ENCODE results near the gene ANKRD12.
"Not testable (repeated sequence)": the region's sequence is repeated elsewhere in the genome, so short reads cannot be mapped to it uniquely, and the experiment has no call there.

Gene ANKRD12

DNA sequence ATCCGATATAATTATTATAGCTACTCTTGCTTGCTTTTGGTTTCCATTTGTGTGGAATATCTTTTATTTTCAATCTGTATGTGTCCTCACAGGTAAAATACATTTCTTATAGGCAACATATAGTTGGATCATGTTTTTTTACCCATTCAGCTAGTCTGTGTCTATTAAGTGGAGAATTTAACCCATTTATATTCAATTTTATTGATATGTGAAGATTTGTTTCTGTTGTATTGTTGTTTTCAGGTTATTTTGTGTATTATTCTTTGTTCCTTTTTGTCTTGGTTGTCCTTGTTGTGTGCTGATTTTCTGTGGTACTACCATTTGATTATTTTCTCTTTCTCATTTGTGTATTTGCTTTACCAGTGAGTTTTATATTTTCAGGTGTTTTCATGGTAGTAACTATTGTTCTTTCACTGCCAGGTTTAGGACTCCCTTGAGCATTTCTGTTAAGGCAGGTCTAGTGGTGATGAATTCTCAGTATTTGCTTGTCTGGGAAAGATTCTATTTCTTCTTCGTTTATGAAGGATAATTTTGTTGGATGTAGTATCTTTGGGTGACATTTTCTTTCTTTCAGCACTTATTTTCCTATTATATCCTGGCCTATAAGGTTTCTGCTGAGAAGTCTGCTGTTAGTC, 95.4 kb downstream of the ANKRD12 start:
- DNase-seq (ENCODE audit: low spot score): no peak
- no peak for FAIRE-seq

DNA sequence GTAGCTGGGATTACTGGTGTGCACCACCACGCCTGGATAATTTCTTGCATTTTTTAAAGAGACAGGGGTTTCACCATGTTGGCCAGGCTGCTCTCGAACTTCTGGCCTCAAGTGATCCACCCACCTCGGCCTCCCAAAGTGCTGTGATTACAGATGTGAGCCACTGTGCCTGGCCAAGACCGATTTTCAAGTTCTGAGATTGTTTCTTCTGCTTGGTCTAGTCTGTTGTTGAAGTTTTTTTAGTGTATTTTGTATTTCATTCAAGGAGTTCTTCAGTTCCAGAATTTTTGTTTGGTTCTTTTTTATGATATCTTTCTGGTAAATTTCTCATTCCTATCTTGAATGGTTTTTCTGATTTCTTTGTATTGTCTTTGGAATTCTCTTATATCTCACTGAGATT, 96.4 kb downstream of the ANKRD12 start:
- FAIRE-seq (no peak), DNase-seq (ENCODE audit: low spot score) (no peak)

DNA sequence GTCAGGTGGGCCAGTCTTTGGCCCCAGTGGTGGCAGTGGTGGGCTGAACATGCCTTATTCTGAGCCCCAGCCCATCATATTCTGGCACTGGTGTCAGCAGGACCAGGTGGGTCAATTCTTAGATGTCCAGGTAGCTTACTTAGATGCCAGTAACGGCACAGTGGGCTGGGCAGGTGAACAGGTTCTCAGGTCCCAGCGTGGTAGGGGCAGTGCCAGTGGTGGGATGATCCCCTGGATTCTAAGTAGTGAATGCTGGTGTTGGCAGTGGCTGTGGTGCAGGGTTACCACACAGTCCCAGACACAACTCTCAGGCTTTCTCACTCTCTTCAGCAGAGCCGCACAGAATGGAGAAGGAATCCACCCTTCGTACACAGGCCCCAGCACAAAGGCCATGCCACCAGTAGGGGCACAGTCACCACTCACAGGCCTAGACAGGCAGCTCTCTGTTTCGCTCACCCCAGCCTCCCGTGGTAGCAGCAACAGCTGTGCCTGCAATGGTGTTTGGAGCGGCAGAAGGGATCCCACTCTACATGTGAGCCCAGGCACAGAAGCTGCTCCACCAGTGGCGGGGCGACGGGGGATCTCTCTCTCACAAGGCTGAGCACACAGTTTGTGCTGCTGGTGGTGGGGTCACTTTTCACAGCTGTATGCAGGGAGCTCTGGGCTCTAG, 97.3 kb downstream of the ANKRD12 start:
- DNase-seq (ENCODE audit: low spot score): no peak
- peak; percentile 71 for FAIRE-seq

DNA sequence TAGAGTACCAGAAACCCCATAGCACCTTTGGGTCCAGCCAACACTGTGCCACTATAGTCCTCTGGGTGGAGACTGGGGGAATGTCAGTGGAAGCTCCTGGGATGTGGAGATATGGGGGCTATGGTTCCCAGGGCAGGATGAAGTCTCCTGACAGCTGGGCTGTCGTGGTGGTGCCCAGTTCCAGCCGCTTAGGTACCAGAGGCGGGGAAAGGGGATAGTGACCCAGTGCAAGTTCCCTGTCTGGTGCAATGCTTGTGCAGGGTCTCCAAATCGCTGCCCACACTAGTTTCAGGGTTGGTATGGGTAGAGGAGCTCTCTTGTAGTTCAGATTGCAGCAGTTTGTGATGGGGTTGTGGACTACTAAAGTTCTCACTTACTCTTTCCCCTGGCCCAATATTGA, 97.9 kb downstream of the ANKRD12 start:
- DNase-seq (ENCODE audit: low spot score) (no peak), FAIRE-seq (no peak)

DNA sequence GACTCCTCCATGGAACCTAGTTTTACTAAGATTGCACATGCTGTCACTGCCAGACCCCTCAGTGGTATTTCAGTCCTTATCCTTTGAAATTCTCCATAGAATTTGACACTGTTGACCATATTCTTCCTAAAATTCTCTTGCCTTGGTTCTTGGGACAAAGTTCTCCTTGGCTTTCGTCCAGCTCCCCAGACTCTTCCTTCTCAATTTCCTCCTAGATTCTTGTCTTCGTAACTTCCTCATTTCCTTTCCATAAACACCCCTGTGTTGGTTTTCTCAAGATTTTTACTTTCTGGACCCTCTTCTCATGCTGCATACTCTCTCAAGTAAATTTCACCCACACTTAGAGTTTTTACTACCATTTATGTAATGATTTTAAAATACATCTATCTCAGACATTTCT, 101.4 kb downstream of the ANKRD12 start:
- FAIRE-seq: no peak
- DNase-seq (ENCODE audit: low spot score): no peak

DNA sequence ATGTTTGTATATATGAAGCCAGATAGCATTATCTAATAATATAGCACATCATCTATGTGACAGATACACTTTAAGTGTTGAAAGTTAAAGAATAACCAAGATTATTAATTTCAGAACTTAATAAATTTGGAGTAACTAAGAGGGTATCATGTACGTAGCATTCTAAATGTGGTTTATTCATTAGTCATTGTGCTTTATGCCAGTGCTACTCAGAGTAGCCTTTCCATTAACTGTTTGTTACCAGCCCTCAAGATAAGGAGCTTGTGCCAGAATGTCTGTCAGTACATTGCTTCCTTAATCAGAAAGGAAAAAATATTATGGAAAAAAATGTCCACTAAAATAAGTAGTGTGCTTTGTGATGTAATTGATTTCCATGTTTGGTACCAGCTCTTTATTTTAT, 103.1 kb downstream of the ANKRD12 start:
- no peak for DNase-seq (ENCODE audit: low spot score)
- FAIRE-seq: no peak

- FAIRE-seq: no peak
- DNase-seq (ENCODE audit: low spot score): no peak
Measured at GRCh38 chr18:9240270-9240669, 103.7 kb downstream of the ANKRD12 start.

DNA sequence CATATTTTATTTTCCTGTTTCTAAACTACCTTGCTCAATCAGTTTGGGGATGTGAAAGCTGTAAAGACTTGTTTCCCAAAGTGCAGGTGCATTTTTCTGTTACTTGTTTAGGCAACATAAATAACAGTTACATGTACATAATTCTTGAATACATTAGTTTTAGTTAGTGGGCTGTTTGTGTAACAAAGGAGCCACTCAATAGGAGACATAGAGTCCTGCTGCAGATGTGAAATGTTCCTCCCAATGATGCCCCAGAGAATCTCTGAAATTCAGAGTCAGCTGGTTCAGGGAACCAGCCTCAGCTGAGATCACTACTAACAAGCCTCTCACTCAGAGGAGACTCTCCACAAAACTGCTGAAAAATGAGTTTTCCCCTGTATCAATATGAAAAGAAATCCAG, 106.4 kb downstream of the ANKRD12 start:
- FAIRE-seq: no peak
- DNase-seq (ENCODE audit: low spot score): no peak

- DNase-seq (ENCODE audit: low spot score): no peak
- FAIRE-seq: no peak
Measured at GRCh38 chr18:9244376-9244775, 107.8 kb downstream of the ANKRD12 start.

GRCh38 chr18:9248661-9249060, 112.1 kb downstream of the ANKRD12 start:
- FAIRE-seq (no peak), DNase-seq (ENCODE audit: low spot score) (no peak)

DNA sequence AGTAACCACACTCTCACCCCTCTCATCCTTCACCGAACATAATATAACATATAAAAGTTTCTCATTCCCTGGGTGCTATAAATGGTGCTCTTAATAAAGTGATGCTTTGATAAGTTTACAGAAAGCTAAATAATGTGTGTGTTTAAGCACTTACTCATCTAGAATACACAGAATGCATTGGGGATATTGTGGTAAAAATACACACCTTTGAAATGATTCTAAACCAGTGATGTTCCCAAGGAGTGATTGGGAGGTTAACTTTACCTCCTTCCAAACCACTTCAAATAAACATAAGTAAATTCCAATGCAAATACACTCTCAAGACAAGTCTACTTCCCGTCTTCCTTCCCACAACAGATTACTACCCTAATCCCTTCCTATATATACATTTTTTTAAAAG, 112.7 kb downstream of the ANKRD12 start:
- FAIRE-seq (no peak), DNase-seq (ENCODE audit: low spot score) (no peak)

DNA sequence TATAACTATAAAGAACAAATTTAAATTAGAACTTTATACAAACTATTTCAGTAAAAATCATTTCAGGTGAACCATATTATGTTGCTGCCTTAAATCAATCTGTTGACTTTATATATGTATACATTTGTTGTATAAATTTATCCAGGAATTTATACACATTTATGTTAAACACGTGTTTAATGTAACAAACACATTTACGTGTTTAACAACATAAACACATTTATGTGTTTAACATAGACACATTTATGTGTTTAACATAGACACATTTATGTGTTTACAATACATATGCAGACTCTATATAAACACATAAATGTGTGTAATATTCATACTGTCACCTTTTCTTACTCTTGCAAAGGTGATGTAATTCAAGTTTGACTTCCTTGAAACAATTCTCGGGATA, 122.6 kb downstream of the ANKRD12 start:
- no peak for FAIRE-seq

GRCh38 chr18:9260388-9261380, 124.1 kb downstream of the ANKRD12 start:
- FAIRE-seq: no peak
- no peak for DNase-seq (ENCODE audit: low spot score)

More for the DNA sequence above, 122.6 kb downstream of the ANKRD12 start:
- no peak for DNase-seq (ENCODE audit: low spot score)

- FAIRE-seq (no peak), DNase-seq (ENCODE audit: low spot score) (no peak)
Measured at GRCh38 chr18:9263264-9263663, 126.7 kb downstream of the ANKRD12 start.

DNA sequence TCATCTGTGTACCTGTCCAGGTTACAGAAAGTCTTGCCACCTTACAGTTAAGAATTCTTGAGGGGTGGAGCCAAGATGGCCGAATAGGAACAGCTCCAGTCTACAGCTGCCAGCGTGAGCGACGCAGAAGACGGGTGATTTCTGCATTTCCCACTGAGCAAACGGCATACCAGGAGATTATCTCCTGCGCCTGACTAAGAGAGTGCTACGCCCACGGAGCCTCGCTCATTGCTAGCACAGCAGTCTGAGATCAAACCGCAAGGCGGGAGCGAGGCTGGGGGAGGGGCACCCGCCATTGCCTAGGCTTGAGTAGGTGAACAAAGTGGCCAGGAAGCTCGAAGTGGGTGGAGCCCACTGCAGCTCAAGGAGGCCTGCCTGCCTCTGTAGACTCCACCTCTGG, 128.2 kb downstream of the ANKRD12 start:
- not testable (repeated sequence) for FAIRE-seq; DNase-seq (ENCODE audit: low spot score)

- DNase-seq (ENCODE audit: low spot score) (no peak), FAIRE-seq (no peak)
Measured at GRCh38 chr18:9273221-9273620, 136.6 kb downstream of the ANKRD12 start.

GRCh38 chr18:9275890-9276289, 139.3 kb downstream of the ANKRD12 start:
- DNase-seq (ENCODE audit: low spot score) (no peak), FAIRE-seq (no peak)

DNA sequence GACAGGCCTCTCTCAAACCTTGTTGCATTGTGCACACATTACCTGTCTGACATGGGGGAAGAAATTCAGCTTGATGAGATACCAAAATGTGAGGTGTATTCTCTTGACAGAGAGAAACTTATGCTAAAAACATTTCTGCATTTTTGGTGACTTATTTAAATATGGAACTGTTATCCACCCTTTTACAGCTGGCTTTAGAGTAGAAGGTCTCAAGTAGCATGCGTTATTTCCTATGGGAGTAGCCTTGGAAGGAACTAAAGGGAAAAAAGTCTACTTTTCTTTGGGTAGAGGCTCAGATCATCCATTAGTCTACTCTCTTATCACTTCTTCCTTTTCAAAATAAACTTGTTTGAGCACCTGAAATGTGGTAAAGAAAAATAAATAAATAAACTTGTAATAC, 141.4 kb downstream of the ANKRD12 start:
- DNase-seq (ENCODE audit: low spot score): no peak
- FAIRE-seq: no peak

GRCh38 chr18:9280849-9281248, 144.3 kb downstream of the ANKRD12 start:
- DNase-seq (ENCODE audit: low spot score): no peak

GRCh38 chr18:9281780-9282179, 145.2 kb downstream of the ANKRD12 start:
- DNase-seq (ENCODE audit: low spot score): no peak
- FAIRE-seq: no peak

More at GRCh38 chr18:9280849-9281248, 144.3 kb downstream of the ANKRD12 start:
- FAIRE-seq: no peak

- DNase-seq (ENCODE audit: low spot score) (no peak), FAIRE-seq (no peak)
Measured at GRCh38 chr18:9283791-9284190, 147.2 kb downstream of the ANKRD12 start.

DNA sequence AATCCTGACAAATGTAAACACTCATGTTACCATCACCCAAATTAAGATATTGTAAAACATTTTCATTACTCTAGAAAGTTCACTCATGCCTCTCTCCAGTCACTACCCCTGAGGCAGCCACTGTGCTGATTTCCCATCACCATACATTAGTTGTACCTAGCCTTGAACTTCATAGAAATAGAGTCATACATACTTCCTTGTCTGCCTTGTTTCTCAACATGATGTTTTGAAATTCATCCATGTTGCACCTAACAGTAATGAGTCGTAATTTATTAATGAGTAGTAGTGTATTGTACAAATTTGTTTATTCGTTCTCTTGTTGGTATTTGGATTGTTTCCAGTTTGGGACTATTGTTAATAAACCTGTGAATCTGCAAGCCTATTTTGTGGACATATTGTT, 149.0 kb downstream of the ANKRD12 start:
- DNase-seq (ENCODE audit: low spot score): no peak
- FAIRE-seq: peak; percentile 9
